GM12878 (cell line): Measurements from ENCODE around the gene GMCL1. TPM values are rescaled to one million over a fixed set of nuclear protein-coding genes. Genes with fewer than 3 reads are reported as not detected.

Experiments used
- ATAC-seq: fragments of 200-7000 bp; cut with Tn5 transposase; 3 replicates; pipeline ENCODE4 v1.9.1; 2020; ENCODE audit warnings: mild to moderate bottlenecking, moderate library complexity
- BruUV-seq: library from RNA; stranded (reverse); fragments of 400-500 nt; replicated peaks from 2 replicates; lab custom pipeline; 2021; lab: Mats Ljungman, UMichigan
- CTCF ChIA-PET: fragments of 300-600 bp; sonication (Branson Sonifier 250); formaldehyde crosslinking; extraction: SDS; loops from one replicate; lab custom pipeline; 2021; ENCODE audit warnings: inconsistent platforms; lab: Yijun Ruan, JAX
- POLR2A ChIA-PET: fragments of 350-600 bp; formaldehyde crosslinking; extraction: SDS; loops from one replicate; lab custom pipeline; 2021; ENCODE audit warnings: inconsistent platforms; lab: Charles Lee
- RAD21 ChIA-PET: fragments of 300-600 bp; sonication (Branson Sonifier 250); formaldehyde crosslinking; loops from one replicate; lab custom pipeline; 2023; ENCODE audit warnings: antibody characterized with exemption; ENCODE audit not compliant: unreplicated experiment; lab: Charles Lee
- SMC1A ChIA-PET: fragments of 300-600 bp; sonication (Branson Sonifier 250); formaldehyde crosslinking; loops from one replicate; lab custom pipeline; 2023; ENCODE audit not compliant: unreplicated experiment, uncharacterized antibody; lab: Charles Lee
- DNase-seq: peaks from one replicate; pipeline ENCODE4 v3.0.0-alpha.2; 2011; ENCODE audit warnings: low read depth, low spot score
- FAIRE-seq: peaks from 3 replicates; lab custom pipeline; 2011; peaks lifted over from hg19 to GRCh38; lab: Jason Lieb, UNC
- H2AFZ ChIP-seq: 2 replicates; pipeline ENCODE4 v1.6.0; 2011; ENCODE audit warnings: low read depth, low read length, control low read depth; ENCODE audit not compliant: control insufficient read depth
- H3K27ac ChIP-seq: 2 replicates; pipeline ENCODE4 v1.5.1; 2011; ENCODE audit warnings: control low read depth; ENCODE audit not compliant: control insufficient read depth, insufficient read depth
- H3K27me3 ChIP-seq, 2 experiments: replicated peaks in 1 of 2; 2 replicates each; pipeline versions ENCODE4 v1.6.0 to v1.6.1; 2011; ENCODE audit warnings: low read length in 1 of 2; ENCODE audit not compliant: control insufficient read depth in 2 of 2, insufficient read depth in 2 of 2
- H3K36me3 ChIP-seq, 2 experiments: 2 replicates each; pipeline ENCODE4 v1.5.1; 2011; ENCODE audit warnings: low read length in 1 of 2; ENCODE audit not compliant: control insufficient read depth in 2 of 2, insufficient read depth in 2 of 2
- H3K4me1 ChIP-seq: 2 replicates; pipeline ENCODE4 v1.6.1; 2011; ENCODE audit warnings: mild to moderate bottlenecking, low read length, moderate library complexity, mixed read lengths; ENCODE audit not compliant: control insufficient read depth, insufficient read depth
- H3K4me2 ChIP-seq: 2 replicates; pipeline ENCODE4 v1.6.0; 2011; ENCODE audit warnings: control low read depth; ENCODE audit not compliant: control insufficient read depth, insufficient read depth
- H3K4me3 ChIP-seq: fragments of 200-600 bp; sonication (generic); 2 replicates; pipeline ENCODE4 v1.5.1; 2016
- H3K79me2 ChIP-seq: 2 replicates; pipeline ENCODE4 v1.6.0; 2011; ENCODE audit warnings: low read length; ENCODE audit not compliant: control insufficient read depth, insufficient read depth
- H3K9ac ChIP-seq: 2 replicates; pipeline ENCODE4 v1.8.0; 2011; ENCODE audit warnings: low read length, control low read depth, mixed read lengths; ENCODE audit not compliant: control insufficient read depth, insufficient read depth
- H3K9me3 ChIP-seq: replicated peaks from 3 replicates; pipeline ENCODE4 v1.5.1; 2011; ENCODE audit warnings: mild to moderate bottlenecking, low read length; ENCODE audit not compliant: control insufficient read depth, insufficient read depth
- H4K20me1 ChIP-seq: 2 replicates; pipeline ENCODE4 v1.6.0; 2011; ENCODE audit not compliant: control insufficient read depth, insufficient read depth
- CHD4 ChIP-seq: fragments of 200-600 bp; sonication (generic); IDR thresholded peaks from 2 replicates; pipeline ENCODE4 v1.6.1; 2016; ENCODE audit warnings: mild to moderate bottlenecking
- CREM ChIP-seq: IDR thresholded peaks from 2 replicates; pipeline ENCODE4 v1.6.1; 2014; ENCODE audit warnings: antibody characterized with exemption, low read depth
- FOS ChIP-seq: IDR thresholded peaks from 3 replicates; pipeline ENCODE4 v1.6.1; 2011; ENCODE audit warnings: borderline replicate concordance; ENCODE audit not compliant: insufficient read length; ENCODE audit errors: extremely low read depth
- HDGF ChIP-seq: fragments of 450-650 bp; IDR thresholded peaks from 2 replicates; pipeline ENCODE4 v1.6.1; 2016; ENCODE audit warnings: antibody characterized with exemption
- HSF1 ChIP-seq: fragments of 150-350 bp; IDR thresholded peaks from 2 replicates; pipeline ENCODE4 v1.6.1; 2014; ENCODE audit warnings: mild to moderate bottlenecking, low read depth, low read length
- IRF4 ChIP-seq: IDR thresholded peaks from 2 replicates; pipeline ENCODE4 v1.6.1; 2011; ENCODE audit warnings: low read depth, low read length
- MYC ChIP-seq: IDR thresholded peaks from 2 replicates; pipeline ENCODE4 v1.6.1; 2011; ENCODE audit warnings: mild to moderate bottlenecking, low read length, moderate library complexity, inconsistent platforms; ENCODE audit not compliant: insufficient read depth, insufficient replicate concordance, insufficient read length, severe bottlenecking
- SREBF1 ChIP-seq: IDR thresholded peaks from 2 replicates; pipeline ENCODE4 v1.6.1; 2012; ENCODE audit warnings: mild to moderate bottlenecking, low read length
- SREBF2 ChIP-seq: IDR thresholded peaks from 2 replicates; pipeline ENCODE4 v1.6.1; 2012; ENCODE audit warnings: mild to moderate bottlenecking, low read length
- WGBS: methylation state at CpG from one replicate; pipeline ENCODE4 v1.1.6; 2016; ENCODE audit warnings: low lambda C conversion rate; ENCODE audit not compliant: insufficient replicate concordance, insufficient coverage; ENCODE audit errors: missing lambda C conversion rate; 5-methylcytosine and 5-hydroxymethylcytosine counted together
- in situ Hi-C: fragments of 300-500 bp; cut with MboI; formaldehyde crosslinking; loops from 9 replicates; pipeline ENCODE4 v1.14.3; 2018; ENCODE audit warnings: mixed read lengths
- intact Hi-C: fragments of 100-400 bp; cut with micrococcal nuclease; formaldehyde crosslinking; loops from one replicate; pipeline ENCODE4 v1.14.2; 2022; ENCODE audit not compliant: unreplicated experiment
- polyA plus RNA-seq, 11 experiments: library from polyadenylated mRNA; depleted of rRNA in 4 of 11; unstranded in 6 of 11; stranded (reverse) in 5 of 11; fragments of >200 nt; fragmentation: Nextera tagmentation in 4 of 11; fragmentation: Illumina TruSeq in 1 of 11; extraction: Ambion mirVana in 4 of 11; extraction: Trizol in 1 of 11; gene quantifications; 1 replicate in 1 of 11; 2 replicates in 10 of 11; pipeline versions ENCODE4 v1.2.1 to v1.2.3, GENCODE V29; 2011 to 2016; ENCODE audit warnings: inconsistent platforms in 2 of 11, missing spikeins in 2 of 11, low read depth in 1 of 11
- total RNA-seq, 4 experiments: library from RNA; depleted of rRNA in 3 of 4; stranded (reverse); fragments of >200 nt in 3 of 4; fragmentation: Illumina TruSeq in 1 of 4; extraction: Trizol in 1 of 4; gene quantifications; 2 replicates each; pipeline versions ENCODE4 v1.2.1 to v1.2.3, GENCODE V29; 2013 to 2021

GMCL1 gene
- total and polyA plus RNA-seq, 10 of the 15 experiments (the other 5 are each of a cell fraction or from before 2014, with no cell fraction given) = 3.7 to 21.4 (median 12.3) TPM

GRCh38 chr2:69917852-69918251 lies 88.4 kb downstream of the GMCL1 start:
- Histone ChIP-seq H3K4me3 (no peak overlapping the region), H3K4me2 (peak overlapping the region; percentile 45), H3K27ac (no peak overlapping the region), H2AFZ (no peak overlapping the region), H4K20me1 (no peaks in the 10 kb centered on the region), H3K9ac (no peak overlapping the region), H3K79me2 (peaks cover 8% of the 10 kb centered on the region), H3K36me3 (0 out of 4 replicates have a peak, but pooled peaks cover 0 to 7% of the 10 kb centered on the region in 2 experiments), H3K27me3 (no peaks in the 10 kb centered on the region), H3K9me3 (no peaks in the 10 kb centered on the region), H3K4me1 (peaks cover 5% of the 10 kb centered on the region; the same call in 1 of the 2 replicates)
- POLR2A ChIA-PET = interaction anchor here (0.8 to 6.2 kb wide), 5 partner anchors 153 to 273 kb away, joined by 3 to 75 read pairs (median 3); partner anchors contain the start of gene C2orf42
- no peak for DNase-seq
- SMC1A ChIA-PET = interaction anchor here (1.0 to 8.9 kb wide), 8 partner anchors 16 to 376 kb away, joined by 3 to 126 read pairs (median 3); partner anchors contain the start of gene SNRPG
- no peak for ATAC-seq
- intact Hi-C loops (loop anchor here (10.0 kb wide), 1 partner anchor 697 kb away; no protein-coding TSS in a partner anchor), in situ Hi-C loops (loop anchor here (5.0 kb wide), 1 partner anchor 154 kb away; no protein-coding TSS in a partner anchor)
- TF ChIP-seq SREBF2 (no peak), HSF1 (no peak), IRF4 (no peak), CHD4 (no peak), FOS (no peak), MYC (no peak), SREBF1 (no peak), HDGF (no peak), CREM (no peak)
- no TSS peak for BruUV-seq
- 91% methylated on average over 3 of the region's 3 CpGs for WGBS
- FAIRE-seq = no peak
- RAD21 ChIA-PET = interaction anchor here (0.6 to 1.5 kb wide), 3 partner anchors 151 to 386 kb away, joined by 3 to 9 read pairs (median 3); no protein-coding TSS in a partner anchor
- CTCF ChIA-PET = interaction anchor here (1.0 to 1.4 kb wide), 4 partner anchors 153 to 225 kb away, joined by 3 to 5 read pairs (median 5); no protein-coding TSS in a partner anchor
